Right lobe of liver (tissue), 4 donors: ENCODE measurements around the gene SMYD4.

Experiments used
- CTCF ChIP-seq, 4 donors: fragments of 200-600 bp in 3 of 4; fragments of 450-650 bp in 1 of 4; IDR thresholded peaks; one replicate each; pipeline versions ENCODE4 v1.5.1 to v1.8.0; 2016 to 2022; ENCODE audit warnings: antibody characterized with exemption in 4 of 4, mild to moderate bottlenecking in 2 of 4
- POLR2A ChIP-seq: fragments of 450-650 bp; IDR thresholded peaks from one replicate; pipeline ENCODE4 v1.6.1; 2017; ENCODE audit warnings: antibody characterized with exemption, mild to moderate bottlenecking
- donor health status: DM: no; HTN: no; CAD: no.
- donor health status: DM: no; HTN: no; CAD: no.
- donor health status: DM: no; HTN: yes; CAD: no.

- no peak for TF ChIP-seq CTCF (IDR thresholded peaks at IDR 0.05)
- no peak for TF ChIP-seq POLR2A
Measured at GRCh38 chr17:1729966-1730325, 99.8 kb downstream of the SMYD4 start.
